NT2/D1 (cell line): Measurements from ENCODE around the gene NRXN2.

ENCODE experiments used
- SUZ12 ChIP-seq: IDR thresholded peaks from 2 replicates; pipeline ENCODE4 v1.6.1; 2011; ENCODE audit not compliant: insufficient read length, insufficient read depth; ENCODE audit errors: extremely low read depth
- YY1 ChIP-seq: IDR thresholded peaks from 2 replicates; pipeline ENCODE4 v1.6.1; 2011; ENCODE audit not compliant: insufficient read length, insufficient read depth

DNA sequence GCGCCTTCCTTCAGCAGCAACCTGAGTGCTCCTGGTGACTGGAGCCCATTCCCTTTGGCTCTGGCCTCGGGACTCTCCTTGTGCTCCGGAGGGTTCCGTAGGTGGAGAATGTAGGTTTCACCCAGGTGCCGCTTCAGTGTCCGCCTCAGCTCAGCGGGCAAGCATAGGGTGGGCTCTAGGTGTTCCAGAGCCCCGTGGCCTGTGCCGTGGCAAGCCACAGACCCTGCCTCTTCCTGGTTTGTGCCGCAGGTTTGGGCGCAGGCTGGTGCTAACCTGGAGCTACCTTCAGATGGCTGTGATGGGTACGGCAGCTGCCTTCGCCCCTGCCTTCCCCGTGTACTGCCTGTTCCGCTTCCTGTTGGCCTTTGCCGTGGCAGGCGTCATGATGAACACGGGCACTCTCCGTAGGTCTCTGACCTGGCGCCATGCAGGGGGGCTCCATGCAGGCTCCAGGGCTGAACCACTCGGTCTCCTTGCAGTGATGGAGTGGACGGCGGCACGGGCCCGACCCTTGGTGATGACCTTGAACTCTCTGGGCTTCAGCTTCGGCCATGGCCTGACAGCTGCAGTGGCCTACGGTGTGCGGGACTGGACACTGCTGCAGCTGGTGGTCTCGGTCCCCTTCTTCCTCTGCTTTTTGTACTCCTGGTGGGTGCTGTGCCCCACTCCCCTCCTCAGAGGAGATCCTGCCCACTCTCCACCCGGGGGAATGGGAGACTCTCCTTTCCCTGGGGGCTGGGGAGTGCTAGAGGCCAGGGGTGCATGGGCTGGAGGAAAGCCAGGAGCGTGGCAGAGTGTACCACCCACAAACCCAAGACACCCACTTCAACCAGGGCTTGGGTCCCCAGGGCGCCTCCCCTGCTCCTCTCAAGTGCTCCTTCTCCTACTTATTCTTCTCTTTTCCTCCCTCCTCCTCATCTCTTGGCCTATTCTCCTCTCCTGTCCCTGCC is 129.6 kb downstream of the NRXN2 start:
- TF ChIP-seq SUZ12 = no peak
- TF ChIP-seq YY1 = no peak
